GM23248 (cell line): ENCODE data around the gene TRAK1. TPM values are rescaled to one million over a fixed set of nuclear protein-coding genes. Genes with fewer than 3 reads are reported as not detected.
"Not testable (repeated sequence)": the region's sequence is repeated elsewhere in the genome, so short reads cannot be mapped to it uniquely, and the experiment has no call there.

Source experiments
- DNase-seq: peaks from one replicate; pipeline ENCODE4 v3.0.0-alpha.2; 2015
- H2AFZ ChIP-seq: fragments of 200-600 bp; sonication (generic); 2 replicates; pipeline ENCODE4 v1.6.1; 2016; ENCODE audit warnings: antibody characterized with exemption
- H3F3A ChIP-seq: fragments of 200-600 bp; sonication (generic); 2 replicates; pipeline ENCODE4 v1.6.1; 2016; ENCODE audit warnings: mild to moderate bottlenecking, antibody characterized with exemption, mixed run types; ENCODE audit not compliant: insufficient read depth
- H3K27ac ChIP-seq: fragments of 200-600 bp; sonication (generic); 2 replicates; pipeline ENCODE4 v1.5.1; 2016; ENCODE audit warnings: mild to moderate bottlenecking
- H3K27me3 ChIP-seq: fragments of 200-600 bp; sonication (generic); replicated peaks from 2 replicates; pipeline ENCODE4 v1.6.1; 2016; ENCODE audit warnings: mild to moderate bottlenecking; ENCODE audit not compliant: insufficient read depth
- H3K36me3 ChIP-seq: fragments of 200-600 bp; sonication (generic); 2 replicates; pipeline ENCODE4 v1.6.1; 2016; ENCODE audit warnings: low read depth, mild to moderate bottlenecking
- H3K4me1 ChIP-seq: fragments of 200-600 bp; sonication (generic); 2 replicates; pipeline ENCODE4 v1.6.1; 2016; ENCODE audit warnings: mild to moderate bottlenecking; ENCODE audit not compliant: insufficient read depth
- H3K4me2 ChIP-seq: fragments of 200-600 bp; sonication (generic); one replicate; pipeline ENCODE4 v1.6.1; 2016; ENCODE audit warnings: mild to moderate bottlenecking; ENCODE audit not compliant: unreplicated experiment
- H3K4me3 ChIP-seq: fragments of 200-600 bp; sonication (generic); 2 replicates; pipeline ENCODE4 v1.5.1; 2016; ENCODE audit warnings: mild to moderate bottlenecking
- H3K79me2 ChIP-seq: fragments of 200-600 bp; sonication (generic); 2 replicates; pipeline ENCODE4 v1.6.1; 2016; ENCODE audit warnings: mild to moderate bottlenecking; ENCODE audit not compliant: insufficient read depth
- H3K9ac ChIP-seq: fragments of 200-600 bp; sonication (generic); 2 replicates; pipeline ENCODE4 v1.6.1; 2016; ENCODE audit warnings: mild to moderate bottlenecking
- H3K9me2 ChIP-seq: fragments of 200-600 bp; sonication (generic); 2 replicates; pipeline ENCODE4 v1.6.1; 2016; ENCODE audit warnings: mixed run types, mild to moderate bottlenecking, moderate library complexity; ENCODE audit not compliant: insufficient read depth
- H3K9me3 ChIP-seq: fragments of 200-600 bp; sonication (generic); one replicate; pipeline ENCODE4 v1.6.1; 2017; ENCODE audit warnings: low read depth
- H4K20me1 ChIP-seq: fragments of 200-600 bp; sonication (generic); 2 replicates; pipeline ENCODE4 v1.6.0; 2016; ENCODE audit not compliant: insufficient read depth
- EZH2 ChIP-seq: fragments of 200-600 bp; sonication (generic); IDR thresholded peaks from 2 replicates; pipeline ENCODE4 v1.6.1; 2018; ENCODE audit warnings: antibody characterized with exemption, mild to moderate bottlenecking; ENCODE audit not compliant: insufficient read depth, poor library complexity, severe bottlenecking
- EZH2phosphoT487 ChIP-seq: fragments of 200-600 bp; sonication (generic); IDR thresholded peaks from 2 replicates; pipeline ENCODE4 v1.6.1; 2018; ENCODE audit warnings: antibody characterized with exemption, moderate library complexity, mild to moderate bottlenecking, low read depth; ENCODE audit not compliant: insufficient read depth
- WGBS, 2 experiments: methylation state at CpG; one replicate each; pipeline ENCODE4 v1.1.6; 2015 to 2017; ENCODE audit warnings: low lambda C conversion rate in 2 of 2, low coverage in 1 of 2; ENCODE audit errors: missing lambda C conversion rate in 2 of 2; 5-methylcytosine and 5-hydroxymethylcytosine counted together
- in situ Hi-C: fragments of 300-500 bp; cut with MboI; formaldehyde crosslinking; loops from 2 replicates; pipeline ENCODE4 v1.15.0; 2020
- polyA plus RNA-seq: library from polyadenylated mRNA; unstranded; fragments of >200 nt; fragmentation: Nextera tagmentation; extraction: Ambion mirVana; gene quantifications from 2 replicates; pipeline ENCODE4 v1.2.1, GENCODE V29; 2016
- total RNA-seq: library from RNA; depleted of rRNA; stranded (reverse); fragments of >200 nt; shearing (Covaris generic); gene quantifications from 2 replicates; pipeline ENCODE4 v1.2.3, GENCODE V29; 2014

The TRAK1 gene
- total and polyA plus RNA-seq, 2 experiments from 2014 or later, result 13.6 to 51.0 TPM

GRCh38 chr3:42099020-42099765 lies 8.0 kb downstream of the TRAK1 start:
- no peak for DNase-seq
- Histone ChIP-seq H3K36me3 (peaks cover 4% of the 10 kb centered on the region; the same call in 1 of the 2 replicates), H3K4me1 (peaks cover 57% of the 10 kb centered on the region), H2AFZ (no peak overlapping the region), H3K4me2 (no peak overlapping the region), H3K4me3 (no peak overlapping the region), H3F3A (peaks cover 57% of the 10 kb centered on the region), H3K27ac (peak overlapping the region; percentile 29; the same call in 1 of the 2 replicates), H3K27me3 (no peaks in the 10 kb centered on the region), H3K9me3 (no peaks in the 10 kb centered on the region), H3K9ac (peak overlapping the region; percentile 58), H3K9me2 (no peaks in the 10 kb centered on the region), H3K79me2 (peaks cover 81% of the 10 kb centered on the region), H4K20me1 (no peaks in the 10 kb centered on the region)
- WGBS, 2 experiments, result 75 to 76% methylated on average over 19 of the region's 19 CpGs
- in situ Hi-C loops, result no loop called here
- TF ChIP-seq EZH2 (no peak), EZH2phosphoT487 (no peak)

GRCh38 chr3:42101048-42101447 lies 9.9 kb downstream of the TRAK1 start:
- Histone ChIP-seq H3K27ac (peak overlapping the region; percentile 58), H3K4me3 (no peak overlapping the region), H3K9me3 (no peaks in the 10 kb centered on the region), H4K20me1 (no peaks in the 10 kb centered on the region), H3K36me3 (peaks cover 6% of the 10 kb centered on the region; the same call in 1 of the 2 replicates), H3K9ac (peak overlapping the region; percentile 26; the same call in 1 of the 2 replicates), H3K4me1 (peaks cover 44% of the 10 kb centered on the region), H3K9me2 (no peaks in the 10 kb centered on the region), H3F3A (peaks cover 52% of the 10 kb centered on the region), H3K4me2 (peak overlapping the region; percentile 19), H3K79me2 (peaks cover 79% of the 10 kb centered on the region), H3K27me3 (no peaks in the 10 kb centered on the region), H2AFZ (peak overlapping the region; percentile 13; the same call in 1 of the 2 replicates)
- TF ChIP-seq EZH2 (no peak), EZH2phosphoT487 (no peak)
- in situ Hi-C loops, result loop anchor here (10.0 kb wide), 1 partner anchor 196 kb away; no protein-coding TSS in a partner anchor
- WGBS, 2 experiments, result 12 to 21% methylated on average over 4 of the region's 4 CpGs
- DNase-seq, result peak; percentile 91

GRCh38 chr3:42101481-42101880 lies 10.3 kb downstream of the TRAK1 start:
- DNase-seq, result peak; percentile 34
- peaks cover 76% of the 10 kb centered on the region for H3K79me2 ChIP-seq
- peak overlapping the region; percentile 13; the same call in 1 of the 2 replicates for H2AFZ ChIP-seq
- in situ Hi-C loops, result loop anchor here (10.0 kb wide), 1 partner anchor 197 kb away; no protein-coding TSS in a partner anchor
- H4K20me1 ChIP-seq, result no peaks in the 10 kb centered on the region
- peak overlapping the region; percentile 58 for H3K27ac ChIP-seq
- peaks cover 6% of the 10 kb centered on the region; the same call in 1 of the 2 replicates for H3K36me3 ChIP-seq
- H3K9me3 ChIP-seq, result no peaks in the 10 kb centered on the region
- peak overlapping the region; percentile 19 for H3K4me2 ChIP-seq
- H3K9ac ChIP-seq, result peak overlapping the region; percentile 26; the same call in 1 of the 2 replicates
- peaks cover 40% of the 10 kb centered on the region for H3K4me1 ChIP-seq
- H3K27me3 ChIP-seq, result no peaks in the 10 kb centered on the region
- H3K9me2 ChIP-seq, result no peaks in the 10 kb centered on the region
- H3K4me3 ChIP-seq, result no peak overlapping the region
- WGBS, 2 experiments, result 19 to 37% methylated on average over 1 of the region's 1 CpG
- TF ChIP-seq EZH2phosphoT487, result no peak
- no peak for TF ChIP-seq EZH2
- peaks cover 49% of the 10 kb centered on the region for H3F3A ChIP-seq

GRCh38 chr3:42102571-42102970 lies 11.4 kb downstream of the TRAK1 start:
- Histone ChIP-seq H3F3A (peaks cover 38% of the 10 kb centered on the region), H3K4me3 (no peak overlapping the region), H3K27me3 (no peaks in the 10 kb centered on the region), H3K36me3 (peaks cover 6% of the 10 kb centered on the region; the same call in 1 of the 2 replicates), H3K9me3 (no peaks in the 10 kb centered on the region), H3K9me2 (no peaks in the 10 kb centered on the region), H3K9ac (no peak overlapping the region), H3K4me2 (no peak overlapping the region), H2AFZ (no peak overlapping the region), H3K27ac (peak overlapping the region; percentile 58; the same call in 1 of the 2 replicates), H3K79me2 (peaks cover 80% of the 10 kb centered on the region), H4K20me1 (no peaks in the 10 kb centered on the region), H3K4me1 (peaks cover 29% of the 10 kb centered on the region)
- in situ Hi-C loops, result loop anchor here (10.0 kb wide), 1 partner anchor 198 kb away; no protein-coding TSS in a partner anchor
- no peak for DNase-seq
- WGBS, 2 experiments, result 85 to 90% methylated on average over 6 of the region's 6 CpGs
- TF ChIP-seq EZH2phosphoT487, result no peak
- TF ChIP-seq EZH2, result no peak

- peaks cover 83% of the 10 kb centered on the region for H3K79me2 ChIP-seq
- H3K4me3 ChIP-seq, H3K9me2 ChIP-seq, H3K9me3 ChIP-seq, H3K9ac ChIP-seq, H2AFZ ChIP-seq, H4K20me1 ChIP-seq, H3K36me3 ChIP-seq, H3K27ac ChIP-seq, DNase-seq, H3K27me3 ChIP-seq, H3K4me2 ChIP-seq: not testable (repeated sequence)
- H3F3A ChIP-seq, result peaks cover 32% of the 10 kb centered on the region
- H3K4me1 ChIP-seq, result peaks cover 20% of the 10 kb centered on the region
- in situ Hi-C loops, result loop anchor here (10.0 kb wide), 1 partner anchor 199 kb away; no protein-coding TSS in a partner anchor
- WGBS, 2 experiments, result 97 to 99% methylated on average over 14 to 15 of the region's 15 CpGs
Observed at GRCh38 chr3:42103921-42104665, 12.9 kb downstream of the TRAK1 start.

- H3K9ac ChIP-seq, H3K36me3 ChIP-seq, DNase-seq, H3K27me3 ChIP-seq, H3K4me2 ChIP-seq, H2AFZ ChIP-seq, H3K4me3 ChIP-seq, H4K20me1 ChIP-seq, H3K27ac ChIP-seq, H3K9me3 ChIP-seq, H3K9me2 ChIP-seq: not testable (repeated sequence)
- in situ Hi-C loops, result loop anchor here (10.0 kb wide), 1 partner anchor 201 kb away; no protein-coding TSS in a partner anchor
- WGBS, 2 experiments, result 100% methylated on average over 1 to 2 of the region's 2 CpGs
- H3F3A ChIP-seq, result peaks cover 23% of the 10 kb centered on the region
- H3K4me1 ChIP-seq, result peaks cover 12% of the 10 kb centered on the region
- H3K79me2 ChIP-seq, result peaks cover 80% of the 10 kb centered on the region
Observed at GRCh38 chr3:42105994-42106393, 14.8 kb downstream of the TRAK1 start.
